ENCODE results near the gene AIP.

AIP gene

GRCh38 chr11:67482827-67483798 lies at the start of gene AIP:
Gene AIP, plus strand, starts transcription at chr11:67483026. Its CDS starts 133 bp downstream, at chr11:67483159.
- peak; percentile 93 to 99 (median 98) for DNase-seq

GRCh38 chr11:67433536-67434394 lies 49.1 kb upstream of the AIP start:
- no peak for DNase-seq

- DNase-seq = peak in 1 of 6 experiments; percentile 15
Observed at GRCh38 chr11:67434395-67434881, 48.4 kb upstream of the AIP start.

GRCh38 chr11:67435031-67435726 lies 47.6 kb upstream of the AIP start:
- DNase-seq = peak in 1 of 6 experiments; percentile 15

- DNase-seq = peak in 1 of 6 experiments; percentile 28
Observed at GRCh38 chr11:67435727-67436458, 46.9 kb upstream of the AIP start.

GRCh38 chr11:67436459-67437081 lies 46.3 kb upstream of the AIP start:
- DNase-seq = peak in 5 of 6 experiments; percentile 25 to 62 (median 44)

GRCh38 chr11:67437082-67437808 lies 45.6 kb upstream of the AIP start, which contains the start of gene PTPRCAP:
Gene PTPRCAP, minus strand, starts transcription at chr11:67437682. Its CDS starts 63 bp downstream, at chr11:67437619.
- DNase-seq = peak; percentile 70 to 88 (median 78)

GRCh38 chr11:67437809-67438157 lies 45.0 kb upstream of the AIP start:
- DNase-seq = no peak

GRCh38 chr11:67438158-67438902 lies 44.5 kb upstream of the AIP start:
- DNase-seq = peak; percentile 45 to 72 (median 64)

- DNase-seq = peak in 5 of 6 experiments; percentile 20 to 53 (median 31)
Observed at GRCh38 chr11:67439321-67440228, 43.3 kb upstream of the AIP start.

GRCh38 chr11:67440229-67441097 lies 42.4 kb upstream of the AIP start:
- peak in 3 of 6 experiments; percentile 18 to 27 (median 24) for DNase-seq

GRCh38 chr11:67441098-67441563 lies 41.7 kb upstream of the AIP start:
- peak in 2 of 6 experiments; percentile 16 to 19 for DNase-seq

- DNase-seq = peak in 5 of 6 experiments; percentile 8 to 52 (median 24)
Observed at GRCh38 chr11:67441731-67442351, 41.0 kb upstream of the AIP start.

GRCh38 chr11:67442504-67443404 lies 40.1 kb upstream of the AIP start:
- DNase-seq = peak in 1 of 6 experiments; percentile 26

- no peak for DNase-seq
Observed at GRCh38 chr11:67445515-67445914, 37.3 kb upstream of the AIP start.

- no peak for DNase-seq
Observed at GRCh38 chr11:67448220-67448609, 34.6 kb upstream of the AIP start.

Data from stimulated activated naive CD4-positive, alpha-beta T cell (primary cell).